Suprapubic skin (tissue), 4 donors: ENCODE data around the gene MAFF. TPM values are rescaled to one million over a fixed set of nuclear protein-coding genes. Genes with fewer than 3 reads are reported as not detected.
"Not testable (repeated sequence)": the region's sequence is repeated elsewhere in the genome, so short reads cannot be mapped to it uniquely, and the experiment has no call there.

ENCODE experiments used
- DNase-seq, 2 donors: peaks; one replicate each; pipeline ENCODE4 v3.0.0-alpha.2; 2019; ENCODE audit warnings: low spot score in 2 of 2
- H3K27ac ChIP-seq: fragments of 200-600 bp; sonication (generic); one replicate; pipeline ENCODE4 v1.5.1; 2019
- H3K27me3 ChIP-seq: fragments of 200-600 bp; sonication (generic); one replicate; pipeline ENCODE4 v1.5.1; 2019
- H3K36me3 ChIP-seq: fragments of 200-600 bp; sonication (generic); one replicate; pipeline ENCODE4 v1.5.1; 2019
- H3K4me1 ChIP-seq: fragments of 200-600 bp; sonication (generic); one replicate; pipeline ENCODE4 v1.5.1; 2019
- H3K4me3 ChIP-seq: fragments of 200-600 bp; sonication (generic); one replicate; pipeline ENCODE4 v1.5.1; 2019; ENCODE audit warnings: mild to moderate bottlenecking
- H3K9me3 ChIP-seq: fragments of 200-600 bp; sonication (generic); one replicate; pipeline ENCODE4 v1.5.1; 2019
- EP300 ChIP-seq: sonication (generic); formaldehyde crosslinking; IDR thresholded peaks from one replicate; pipeline ENCODE4 v1.6.1; 2017; ENCODE audit warnings: antibody characterized with exemption
- POLR2A ChIP-seq, 2 donors: fragments of 450-650 bp; IDR thresholded peaks; one replicate each; pipeline ENCODE4 v1.6.1; 2017; ENCODE audit warnings: antibody characterized with exemption in 2 of 2, mild to moderate bottlenecking in 2 of 2, moderate library complexity in 2 of 2
- POLR2AphosphoS5 ChIP-seq, 3 donors: sonication (generic); formaldehyde crosslinking; IDR thresholded peaks; one replicate each; pipeline ENCODE4 v1.6.1; 2017; ENCODE audit warnings: antibody characterized with exemption in 3 of 3
- WGBS: methylation state at CpG from one replicate; pipeline ENCODE4 v1.1.5; 2018; 5-methylcytosine and 5-hydroxymethylcytosine counted together
- total RNA-seq, 4 donors: library from RNA; depleted of rRNA; stranded (reverse); fragments of >200 nt; gene quantifications; one replicate each; pipeline ENCODE4 v1.1.0, GENCODE V29; 2016
- TF ChIP-seq, protein P1 (sequence below), 2 donors: fragments of 200-600 bp in 1 of 2; fragments of 450-650 bp in 1 of 2; sonication (generic) in 1 of 2; IDR thresholded peaks; one replicate each; pipeline ENCODE4 v1.5.1; 2016 to 2019; ENCODE audit warnings: antibody characterized with exemption in 2 of 2, mild to moderate bottlenecking in 1 of 2, moderate library complexity in 1 of 2

MAFF gene
- total RNA-seq, 4 donors from 2014 or later = 27.3 to 70.1 (median 52.8) TPM

DNA sequence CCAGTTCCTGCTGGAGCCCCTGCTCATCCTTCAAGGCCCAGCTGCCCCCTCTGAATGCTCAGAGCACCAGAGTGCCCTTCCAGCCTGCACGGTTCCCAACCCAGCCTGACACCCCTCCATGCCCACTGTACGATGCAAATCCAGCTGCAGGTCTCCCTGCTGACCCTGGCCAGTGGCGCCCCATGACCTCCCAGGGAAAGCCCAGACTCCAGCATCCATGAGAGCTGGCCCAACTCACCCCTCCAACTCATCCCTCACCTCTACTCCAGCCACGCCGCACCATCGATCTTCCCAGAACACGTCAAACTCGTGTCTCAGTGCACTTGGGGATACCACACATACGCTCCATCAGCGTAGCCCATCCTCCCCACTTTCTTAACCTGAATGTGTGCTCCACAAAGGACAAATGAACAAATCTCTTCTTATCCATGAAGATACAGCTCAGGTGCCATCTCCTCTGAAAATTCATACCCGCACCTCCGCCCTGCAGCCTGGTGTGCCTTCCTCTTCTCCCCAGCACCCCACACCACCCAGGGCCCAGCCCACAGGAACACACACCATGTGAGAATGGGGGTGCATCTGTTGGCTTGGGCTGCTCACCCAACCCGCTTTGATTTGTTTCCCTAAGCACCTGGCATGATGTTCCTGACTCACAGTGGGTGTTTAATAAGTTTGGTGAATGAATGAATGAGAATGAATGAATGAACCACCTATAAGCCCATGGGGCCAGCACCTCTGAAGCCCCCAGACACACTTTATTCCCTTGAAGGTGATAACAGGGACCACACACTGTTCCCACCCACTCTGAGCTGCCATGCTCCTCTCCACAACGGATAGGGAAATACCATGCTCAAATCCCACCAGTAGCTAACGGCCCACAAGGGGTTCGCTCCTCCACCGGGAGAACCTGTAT is 26.3 kb upstream of the MAFF start:
- Histone ChIP-seq H3K4me1 (peaks cover 70% of the 10 kb centered on the region), H3K9me3 (no peaks in the 10 kb centered on the region), H3K36me3 (no peaks in the 10 kb centered on the region), H3K27me3 (no peaks in the 10 kb centered on the region), H3K4me3 (no peak overlapping the region), H3K27ac (peak overlapping the region; percentile 82)
- 90% methylated on average over 17 of the region's 17 CpGs for WGBS
- DNase-seq = peak in 1 of 2 donors; percentile 62
- TF ChIP-seq, protein P1, sequence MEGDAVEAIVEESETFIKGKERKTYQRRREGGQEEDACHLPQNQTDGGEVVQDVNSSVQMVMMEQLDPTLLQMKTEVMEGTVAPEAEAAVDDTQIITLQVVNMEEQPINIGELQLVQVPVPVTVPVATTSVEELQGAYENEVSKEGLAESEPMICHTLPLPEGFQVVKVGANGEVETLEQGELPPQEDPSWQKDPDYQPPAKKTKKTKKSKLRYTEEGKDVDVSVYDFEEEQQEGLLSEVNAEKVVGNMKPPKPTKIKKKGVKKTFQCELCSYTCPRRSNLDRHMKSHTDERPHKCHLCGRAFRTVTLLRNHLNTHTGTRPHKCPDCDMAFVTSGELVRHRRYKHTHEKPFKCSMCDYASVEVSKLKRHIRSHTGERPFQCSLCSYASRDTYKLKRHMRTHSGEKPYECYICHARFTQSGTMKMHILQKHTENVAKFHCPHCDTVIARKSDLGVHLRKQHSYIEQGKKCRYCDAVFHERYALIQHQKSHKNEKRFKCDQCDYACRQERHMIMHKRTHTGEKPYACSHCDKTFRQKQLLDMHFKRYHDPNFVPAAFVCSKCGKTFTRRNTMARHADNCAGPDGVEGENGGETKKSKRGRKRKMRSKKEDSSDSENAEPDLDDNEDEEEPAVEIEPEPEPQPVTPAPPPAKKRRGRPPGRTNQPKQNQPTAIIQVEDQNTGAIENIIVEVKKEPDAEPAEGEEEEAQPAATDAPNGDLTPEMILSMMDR (IDR thresholded peaks at IDR 0.05) = no peak
- TF ChIP-seq POLR2A (IDR thresholded peaks at IDR 0.05) (no peak), EP300 (no peak)

DNA sequence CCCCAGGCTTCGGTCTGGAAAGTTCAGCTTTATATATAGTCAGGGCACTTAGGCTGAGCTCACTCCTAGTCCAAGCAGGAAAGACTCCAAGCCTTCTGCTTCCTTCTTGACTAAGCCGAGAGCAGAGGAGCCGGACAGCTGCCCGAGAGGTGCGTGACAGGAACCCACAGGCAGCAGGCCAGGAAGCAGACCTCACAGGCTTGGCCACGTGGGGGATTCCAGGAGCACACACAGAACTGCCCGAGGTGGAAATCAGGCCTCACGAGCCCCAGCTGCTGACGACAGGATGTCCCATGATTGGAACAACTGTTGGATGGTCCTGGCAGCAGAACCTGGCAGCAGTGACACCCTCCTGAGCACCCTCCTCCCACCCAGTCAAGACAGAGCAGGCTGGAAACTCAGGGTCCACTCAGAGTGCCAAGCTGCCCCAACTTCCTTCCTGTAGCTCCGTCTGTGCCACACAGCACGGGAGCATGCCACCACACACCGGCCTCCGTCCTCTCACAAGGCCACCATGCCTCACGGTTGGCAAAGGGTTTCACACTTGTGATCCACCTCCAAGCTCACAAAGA is 25.5 kb upstream of the MAFF start:
- H3K27ac ChIP-seq = peak overlapping the region; percentile 82
- no peak overlapping the region for H3K4me3 ChIP-seq
- H3K4me1 ChIP-seq = peaks cover 77% of the 10 kb centered on the region
- H3K36me3 ChIP-seq = no peaks in the 10 kb centered on the region
- no peaks in the 10 kb centered on the region for H3K9me3 ChIP-seq
- no peaks in the 10 kb centered on the region for H3K27me3 ChIP-seq
- peak in 2 of 3 donors; percentile 39 to 72 for TF ChIP-seq POLR2AphosphoS5 (IDR thresholded peaks at IDR 0.05)
- no peak for TF ChIP-seq EP300
- 45% methylated on average over 6 of the region's 14 CpGs for WGBS
- DNase-seq = peak in 1 of 2 donors; percentile 90

DNA sequence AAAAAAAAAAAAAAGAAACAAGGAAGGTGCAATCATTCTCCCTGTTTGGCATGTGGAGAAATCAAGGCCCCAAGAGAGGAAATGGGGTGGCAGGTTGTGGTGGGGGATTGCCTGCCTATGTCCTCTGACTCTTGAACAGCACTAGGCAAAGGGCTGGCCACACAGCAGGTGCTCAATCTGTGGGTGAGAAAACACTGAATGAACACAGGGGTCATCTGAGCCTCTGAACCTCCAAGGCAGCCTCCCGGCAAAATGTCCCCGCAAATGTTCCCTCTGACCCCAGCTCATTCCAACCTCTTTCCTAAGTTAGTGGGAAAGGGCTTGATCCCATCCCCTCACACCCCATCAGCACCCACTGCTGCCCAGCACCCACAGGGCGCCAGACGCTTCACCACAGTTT is 24.8 kb upstream of the MAFF start:
- Histone ChIP-seq H3K9me3 (no peaks in the 10 kb centered on the region), H3K27ac (peak overlapping the region; percentile 82), H3K4me3 (no peak overlapping the region), H3K36me3 (no peaks in the 10 kb centered on the region), H3K27me3 (no peaks in the 10 kb centered on the region), H3K4me1 (peaks cover 79% of the 10 kb centered on the region)
- no peak for DNase-seq
- no peak for TF ChIP-seq POLR2AphosphoS5 (IDR thresholded peaks at IDR 0.05)
- TF ChIP-seq EP300 = no peak
- TF ChIP-seq POLR2A (IDR thresholded peaks at IDR 0.05) = no peak
- TF ChIP-seq, protein P1 (IDR thresholded peaks at IDR 0.05) = no peak
- WGBS = 93% methylated on average over 4 of the region's 4 CpGs

DNA sequence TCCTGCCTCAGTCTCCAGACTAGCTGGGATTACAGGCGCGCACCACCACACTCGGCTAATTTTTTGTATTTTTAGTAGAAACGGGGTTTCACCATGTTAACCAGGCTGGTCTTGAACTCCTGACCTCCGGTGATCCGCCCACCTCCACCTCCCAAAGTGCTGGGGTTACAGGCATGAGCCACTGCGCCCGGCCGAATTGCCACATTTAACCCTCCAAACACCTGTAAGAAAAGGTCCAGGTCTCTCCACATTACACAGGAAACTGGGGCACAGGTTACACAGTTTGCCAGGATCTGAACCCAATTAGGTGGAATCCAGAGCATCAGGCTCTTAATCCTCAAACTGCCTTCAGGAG is 24.2 kb upstream of the MAFF start:
- DNase-seq, H3K27me3 ChIP-seq, H3K9me3 ChIP-seq, H3K4me3 ChIP-seq, H3K36me3 ChIP-seq: not testable (repeated sequence)
- Histone ChIP-seq H3K27ac (peak overlapping the region; percentile 82), H3K4me1 (peaks cover 80% of the 10 kb centered on the region)
- 79% methylated on average over 9 of the region's 9 CpGs for WGBS

DNA sequence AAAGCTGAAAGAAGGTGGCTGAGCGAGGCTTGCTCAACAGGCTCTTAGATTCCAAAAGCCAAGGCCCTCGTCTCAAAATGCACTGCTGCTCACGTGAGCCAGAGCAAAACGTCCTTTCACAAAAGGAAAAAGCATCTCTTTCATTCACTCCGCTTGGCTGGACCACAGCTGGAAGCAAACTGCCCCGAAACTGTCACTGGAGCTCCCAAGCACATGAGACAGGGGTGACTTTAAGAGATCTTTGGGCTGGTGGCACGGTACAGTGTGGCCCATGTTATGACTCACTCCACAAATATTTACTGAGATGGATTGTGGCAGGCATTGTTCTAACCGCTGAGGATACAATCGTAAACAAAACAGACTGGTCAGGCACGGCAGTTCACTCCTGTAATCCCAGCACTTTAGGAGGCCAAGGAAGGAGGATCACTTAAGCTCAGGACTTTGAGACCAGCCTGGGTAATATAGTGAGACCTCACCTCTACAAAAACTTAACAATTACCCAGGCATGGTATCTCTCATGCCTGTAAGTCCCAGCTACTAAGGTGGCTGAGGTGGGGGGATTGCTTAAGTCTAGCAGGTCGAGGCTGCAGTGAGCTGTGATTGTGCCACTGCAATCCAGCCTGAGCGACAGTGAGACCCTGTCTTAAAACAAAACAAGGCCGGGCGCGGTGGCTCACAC is 23.7 kb upstream of the MAFF start:
- peaks cover 75% of the 10 kb centered on the region for H3K4me1 ChIP-seq
- no peaks in the 10 kb centered on the region for H3K36me3 ChIP-seq
- H3K27ac ChIP-seq = peak overlapping the region; percentile 82
- no peaks in the 10 kb centered on the region for H3K9me3 ChIP-seq
- peak in 2 of 3 donors; percentile 48 to 70 for TF ChIP-seq POLR2AphosphoS5 (IDR thresholded peaks at IDR 0.05)
- no peak for TF ChIP-seq EP300
- no peak for TF ChIP-seq POLR2A (IDR thresholded peaks at IDR 0.05)
- TF ChIP-seq, protein P1 (IDR thresholded peaks at IDR 0.05) = no peak
- DNase-seq = peak in 1 of 2 donors; percentile 81
- H3K4me3 ChIP-seq = no peak overlapping the region
- H3K27me3 ChIP-seq = no peaks in the 10 kb centered on the region
- 46% methylated on average over 14 of the region's 15 CpGs for WGBS

DNA sequence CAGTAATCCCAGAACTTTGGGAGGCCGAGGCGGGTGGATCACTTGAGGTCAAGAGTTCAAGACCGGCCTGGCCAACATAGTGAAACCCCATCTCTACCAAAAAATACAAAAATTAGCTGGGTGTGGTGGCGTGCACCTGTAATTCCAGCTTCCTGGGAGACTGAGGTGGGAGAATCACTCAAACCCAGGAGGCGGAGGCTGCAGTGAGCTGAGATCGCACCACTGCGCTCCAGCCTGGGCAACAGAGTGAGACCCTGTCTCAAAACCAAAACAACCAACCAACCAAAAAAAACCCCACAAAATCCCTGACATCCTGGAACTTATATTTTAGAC is 23.2 kb upstream of the MAFF start:
- DNase-seq = not testable (repeated sequence)
- WGBS = 95% methylated on average over 7 of the region's 7 CpGs

More for the DNA sequence above, 23.2 kb upstream of the MAFF start:
- H3K36me3 ChIP-seq, H3K4me3 ChIP-seq, H3K27me3 ChIP-seq, H3K9me3 ChIP-seq: not testable (repeated sequence)
- peak overlapping the region; percentile 82 for H3K27ac ChIP-seq
- peaks cover 71% of the 10 kb centered on the region for H3K4me1 ChIP-seq
